NB4 (cell line): ENCODE data around the gene MET.

ENCODE experiments used
- MYC ChIP-seq: IDR thresholded peaks from 2 replicates; pipeline ENCODE4 v1.6.1; 2011; ENCODE audit warnings: low read depth, low read length
- POLR2A ChIP-seq: IDR thresholded peaks from 2 replicates; pipeline ENCODE4 v1.6.1; 2011; ENCODE audit warnings: mild to moderate bottlenecking; ENCODE audit not compliant: insufficient read length; ENCODE audit errors: extremely low read depth
- TF ChIP-seq, protein P1 (sequence below): IDR thresholded peaks from 2 replicates; pipeline ENCODE4 v1.6.1; 2011; ENCODE audit warnings: low read depth, low read length

DNA sequence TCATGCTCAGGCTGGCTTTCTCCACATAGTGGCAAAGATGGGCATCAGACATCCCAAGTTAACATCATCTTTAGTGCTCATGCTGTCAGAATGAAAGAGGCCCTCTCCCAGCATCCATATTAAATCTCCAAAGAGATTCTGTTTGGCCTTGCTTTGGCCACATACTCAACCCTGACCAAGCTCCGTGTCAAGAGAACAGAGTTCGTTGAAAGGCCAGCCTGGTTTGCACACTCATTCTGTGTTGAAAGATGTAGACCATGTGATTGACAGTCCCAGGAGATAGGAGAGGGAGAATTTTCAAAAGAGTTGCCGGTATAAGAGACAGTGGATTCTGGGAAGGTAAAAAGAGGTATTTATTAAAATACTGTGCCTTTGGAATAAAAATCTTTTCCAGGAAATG is 19.7 kb downstream of the MET start:
- TF ChIP-seq, protein P1, sequence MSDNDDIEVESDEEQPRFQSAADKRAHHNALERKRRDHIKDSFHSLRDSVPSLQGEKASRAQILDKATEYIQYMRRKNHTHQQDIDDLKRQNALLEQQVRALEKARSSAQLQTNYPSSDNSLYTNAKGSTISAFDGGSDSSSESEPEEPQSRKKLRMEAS: no peak
- TF ChIP-seq POLR2A (no peak), MYC (no peak)
